Measurements from ENCODE around the gene MYMK.
"Not testable (repeated sequence)": the region's sequence is repeated elsewhere in the genome, so short reads cannot be mapped to it uniquely, and the experiment has no call there.

The MYMK gene

GRCh38 chr9:133524679-133525228 lies at the start of gene MYMK:
MYMK (minus strand) TSS chr9:133524959; CDS start chr9:133524844, 115 bp downstream.
- no peak for DNase-seq

- no peak for DNase-seq
Observed at GRCh38 chr9:133573791-133574515, 49.2 kb upstream of the MYMK start.

- no peak for DNase-seq
Observed at GRCh38 chr9:133572821-133573361, 48.1 kb upstream of the MYMK start.

- no peak for DNase-seq
Observed at GRCh38 chr9:133571896-133572595, 47.3 kb upstream of the MYMK start.

- no peak for DNase-seq
Observed at GRCh38 chr9:133571391-133571890, 46.7 kb upstream of the MYMK start.

GRCh38 chr9:133570691-133571080 lies 45.9 kb upstream of the MYMK start:
- no peak for DNase-seq

- no peak for DNase-seq
Observed at GRCh38 chr9:133569891-133570690, 45.3 kb upstream of the MYMK start.

DNA sequence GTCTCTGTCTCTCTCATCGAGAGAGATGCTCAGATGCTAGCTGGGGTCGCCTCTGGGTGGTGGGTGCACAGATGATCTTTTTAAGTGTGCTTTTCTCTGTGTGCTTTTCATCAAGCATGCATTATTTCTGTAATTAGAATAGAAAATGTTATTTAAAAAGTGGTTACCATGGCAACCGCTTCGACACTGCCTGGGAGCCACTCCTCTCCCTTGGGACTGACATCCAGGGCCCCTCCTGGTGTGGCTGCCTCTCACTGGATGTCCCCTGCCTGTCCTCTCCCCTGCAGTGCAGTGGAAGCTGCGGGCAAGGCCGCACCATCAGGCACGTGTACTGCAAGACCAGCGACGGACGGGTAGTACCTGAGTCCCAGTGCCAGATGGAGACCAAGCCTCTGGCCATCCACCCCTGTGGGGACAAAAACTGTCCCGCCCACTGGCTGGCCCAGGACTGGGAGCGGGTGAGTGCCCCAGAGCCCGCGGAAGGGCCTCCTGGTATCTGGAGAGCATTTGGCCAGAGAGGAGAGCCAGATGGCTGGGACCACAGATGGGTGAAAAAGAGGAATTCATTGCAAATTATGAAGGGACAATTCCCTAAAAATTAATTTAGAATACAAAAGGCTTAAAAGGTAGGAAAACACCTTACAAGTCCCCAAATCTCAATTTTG lies 44.5 kb upstream of the MYMK start:
- no peak for DNase-seq

- DNase-seq = no peak
Observed at GRCh38 chr9:133568186-133568585, 43.4 kb upstream of the MYMK start.

DNA sequence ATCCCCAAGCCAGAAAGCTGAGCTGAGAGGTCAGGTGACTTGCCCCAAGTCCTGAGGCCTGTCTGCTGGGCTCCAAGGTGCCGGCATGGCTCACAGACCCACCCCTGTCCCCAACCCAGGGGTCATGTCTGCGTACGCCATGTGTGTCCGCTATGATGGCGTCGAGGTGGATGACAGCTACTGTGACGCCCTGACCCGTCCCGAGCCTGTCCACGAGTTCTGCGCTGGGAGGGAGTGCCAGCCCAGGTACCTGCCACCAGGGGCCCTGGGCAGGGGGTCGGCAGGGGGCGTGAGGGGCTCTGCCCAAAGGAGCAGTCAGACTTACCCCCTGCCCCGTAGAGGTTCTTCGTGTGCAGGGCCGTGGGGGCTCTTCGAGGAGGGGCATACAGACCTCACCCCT lies 42.1 kb upstream of the MYMK start:
- no peak for DNase-seq

DNA sequence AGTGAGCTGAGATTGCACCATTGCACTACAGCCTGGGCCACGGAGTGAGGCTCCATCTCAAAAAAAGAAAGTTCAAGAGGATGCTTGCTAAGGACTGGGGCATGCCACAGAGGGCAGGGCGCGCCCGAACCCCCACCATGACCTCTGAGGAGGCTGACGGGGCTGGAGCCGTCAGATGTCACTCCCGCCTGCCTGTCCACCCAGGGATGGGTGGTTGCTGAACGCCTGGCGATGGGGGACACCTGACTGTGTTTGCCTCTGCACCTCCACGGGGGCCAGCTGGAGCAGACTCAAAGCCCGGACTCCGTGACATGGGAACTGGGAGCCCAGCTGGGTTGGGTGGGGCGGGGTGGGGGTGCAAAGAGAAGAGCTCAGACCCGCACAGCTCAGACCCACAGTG lies 41.6 kb upstream of the MYMK start:
- DNase-seq = no peak

GRCh38 chr9:133564451-133565116 lies 39.8 kb upstream of the MYMK start:
- no peak for DNase-seq

DNA sequence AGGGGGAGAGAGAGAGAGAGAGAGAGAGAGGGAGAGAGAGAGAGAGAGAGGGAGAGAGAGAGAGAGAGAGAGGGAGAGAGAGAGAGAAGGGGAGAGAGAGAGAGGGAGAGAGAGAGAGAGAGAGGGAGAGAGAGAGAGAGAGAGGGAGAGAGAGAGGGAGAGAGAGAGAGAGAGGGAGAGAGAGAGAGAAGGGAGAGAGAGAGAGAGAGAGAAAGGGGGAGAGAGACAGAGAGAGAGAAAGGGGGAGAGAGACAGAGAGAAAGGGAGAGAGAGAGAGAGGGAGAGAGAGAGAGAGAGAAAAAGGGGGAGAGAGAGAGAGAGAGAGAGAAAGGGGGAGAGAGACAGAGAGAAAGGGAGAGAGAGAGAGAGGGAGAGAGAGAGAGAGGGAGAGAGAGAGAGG lies 39.1 kb upstream of the MYMK start:
- not testable (repeated sequence) for DNase-seq

DNA sequence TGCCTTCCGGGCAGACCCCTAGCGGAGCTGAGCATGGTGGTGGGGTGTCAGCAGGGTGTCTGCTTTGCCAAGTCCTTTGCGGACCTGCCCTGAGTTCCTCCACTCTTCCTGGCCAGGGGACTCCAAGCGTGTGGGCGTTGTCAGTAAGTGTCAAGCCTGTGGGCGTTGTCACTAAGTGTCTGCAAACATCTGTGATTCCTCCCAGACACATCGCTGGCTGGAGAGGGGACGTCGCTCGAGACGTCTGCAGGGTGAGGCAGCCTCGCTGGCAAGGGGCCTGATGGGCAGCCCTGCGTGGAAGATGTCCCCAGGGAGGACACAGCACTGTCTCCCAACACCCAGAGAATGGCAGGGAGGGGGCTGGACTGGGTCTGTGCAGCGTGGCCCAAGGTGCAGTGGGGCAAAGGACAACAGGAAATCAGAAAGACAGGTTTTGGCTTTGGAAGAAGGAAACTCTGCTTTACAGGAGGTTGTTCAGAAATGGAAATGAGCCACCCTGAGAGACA lies 38.6 kb upstream of the MYMK start:
- DNase-seq = peak; percentile 4

DNA sequence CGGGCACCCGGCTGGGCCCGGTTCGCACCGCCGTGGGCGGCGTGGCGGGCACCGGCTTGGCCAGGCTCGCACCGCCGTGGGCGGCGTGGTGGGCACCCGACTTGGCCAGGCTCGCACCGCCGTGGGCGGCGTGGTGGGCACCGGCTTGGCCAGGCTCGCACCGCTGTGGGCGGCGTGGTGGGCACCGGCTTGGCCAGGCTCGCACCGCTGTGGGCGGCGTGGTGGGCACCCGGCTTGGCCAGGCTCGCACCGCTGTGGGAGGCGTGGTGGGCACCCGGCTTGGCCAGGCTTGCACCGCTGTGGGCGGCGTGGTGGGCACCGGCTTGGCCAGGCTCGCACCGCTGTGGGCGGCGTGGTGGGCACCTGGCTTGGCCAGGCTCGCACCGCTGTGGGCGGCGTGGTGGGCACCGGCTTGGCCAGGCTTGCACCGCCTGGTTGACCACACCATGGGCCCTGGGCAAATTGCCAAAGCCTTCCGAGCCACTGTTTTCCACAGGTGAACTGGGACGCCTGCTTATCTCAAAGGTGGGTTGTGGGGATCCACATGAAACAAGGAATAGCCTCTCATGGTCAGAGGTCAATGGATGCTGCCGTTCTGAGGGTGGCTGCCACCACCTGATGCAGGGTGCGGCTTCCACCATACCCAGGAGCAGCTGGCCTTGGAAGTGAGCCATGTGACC lies 38.0 kb upstream of the MYMK start:
- DNase-seq = no peak

- DNase-seq = no peak
Observed at GRCh38 chr9:133561976-133562554, 37.3 kb upstream of the MYMK start.

DNA sequence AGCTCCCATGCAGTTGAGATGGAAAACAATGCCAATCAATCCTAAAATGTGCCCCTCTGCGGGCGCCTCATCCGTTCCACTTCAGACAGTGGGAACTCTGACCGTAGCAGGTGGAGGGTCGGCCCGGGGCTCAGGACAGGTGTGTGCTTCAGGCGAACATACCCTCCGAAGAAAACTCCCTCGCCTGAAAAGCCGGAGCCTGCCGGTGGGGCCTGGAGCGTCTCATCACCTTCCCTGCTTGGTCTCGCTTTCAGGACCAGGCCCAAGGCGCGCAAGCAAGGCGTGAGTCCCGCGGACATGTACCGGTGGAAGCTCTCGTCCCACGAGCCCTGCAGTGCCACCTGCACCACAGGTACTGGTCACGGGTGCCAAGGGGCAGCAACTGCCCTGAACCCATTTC lies 36.2 kb upstream of the MYMK start:
- DNase-seq = no peak

DNA sequence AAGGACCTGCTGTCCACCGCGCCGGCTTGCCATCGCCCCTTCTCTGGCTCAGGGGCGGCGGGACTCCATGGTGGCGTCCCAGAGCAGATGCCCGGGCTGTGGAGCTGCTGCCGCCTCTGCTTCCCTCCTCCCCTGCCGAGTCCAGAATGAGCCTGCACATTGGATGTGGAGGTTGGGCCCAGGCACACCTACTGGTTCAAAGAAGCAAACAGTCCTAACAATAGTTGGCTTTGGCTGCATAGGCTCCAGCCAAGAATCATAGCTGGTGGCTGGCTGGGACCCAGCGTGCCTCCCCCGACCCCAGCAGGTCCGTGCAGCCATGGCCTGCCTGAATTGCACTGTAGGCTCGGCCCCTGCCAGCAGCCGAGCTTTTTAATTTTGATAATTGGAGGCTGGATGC lies 35.6 kb upstream of the MYMK start:
- no peak for DNase-seq

GRCh38 chr9:133558191-133559126 lies 33.7 kb upstream of the MYMK start:
- peak; percentile 90 for DNase-seq

Data from fibroblast of skin of right biceps (primary cell).